Esophagus squamous epithelium (tissue), 4 donors: ENCODE measurements around the gene MCOLN1.

Source experiments
- POLR2A ChIP-seq, 4 donors: fragments of 450-650 bp; IDR thresholded peaks; one replicate each; pipeline ENCODE4 v1.6.1; 2017; ENCODE audit warnings: antibody characterized with exemption in 4 of 4, mild to moderate bottlenecking in 4 of 4, moderate library complexity in 3 of 4
- TF ChIP-seq, protein P1 (sequence below), 6 experiments: fragments of 450-650 bp in 4 of 6; fragments of 200-600 bp in 2 of 6; sonication (generic) in 2 of 6; IDR thresholded peaks; one replicate each; pipeline ENCODE4 v1.5.1; 2016 to 2019; ENCODE audit warnings: antibody characterized with exemption in 6 of 6, mild to moderate bottlenecking in 4 of 6, moderate library complexity in 4 of 6

DNA sequence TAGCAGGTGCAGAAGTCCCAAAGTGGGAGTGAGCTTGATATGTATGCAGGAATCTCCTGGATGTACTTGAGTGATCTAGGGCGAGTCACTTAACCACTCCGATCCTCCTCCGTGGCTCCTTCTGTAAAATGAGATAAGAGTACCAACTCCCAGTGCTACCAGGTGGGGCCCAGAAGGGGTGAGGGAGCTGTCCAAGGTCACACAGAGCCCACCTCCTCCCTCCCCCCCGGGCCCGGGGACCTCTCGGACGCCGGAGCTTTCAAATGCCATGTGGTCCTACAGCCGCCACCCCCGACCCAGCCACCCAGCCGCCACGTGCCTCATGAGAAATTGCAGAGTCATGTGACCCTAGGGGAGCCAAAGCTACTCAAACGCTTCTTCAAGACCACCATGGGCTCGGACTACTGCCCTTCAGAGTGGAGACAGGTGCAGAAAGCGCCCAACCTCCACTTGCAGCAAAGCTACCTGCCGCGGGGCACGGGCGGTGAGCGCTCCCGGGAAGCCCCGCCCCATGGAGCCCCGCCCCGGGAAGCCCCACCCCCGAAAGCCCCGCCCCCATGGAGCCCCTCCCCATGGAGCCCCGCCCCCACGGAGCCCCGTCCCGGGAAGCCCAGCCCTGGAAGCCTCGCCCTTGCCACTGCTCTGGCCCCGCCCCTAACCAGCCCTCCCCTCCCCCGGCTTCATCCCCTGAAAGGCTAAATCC is 16.6 kb upstream of the MCOLN1 start:
- TF ChIP-seq POLR2A (IDR thresholded peaks at IDR 0.05), result no peak
- TF ChIP-seq, protein P1, sequence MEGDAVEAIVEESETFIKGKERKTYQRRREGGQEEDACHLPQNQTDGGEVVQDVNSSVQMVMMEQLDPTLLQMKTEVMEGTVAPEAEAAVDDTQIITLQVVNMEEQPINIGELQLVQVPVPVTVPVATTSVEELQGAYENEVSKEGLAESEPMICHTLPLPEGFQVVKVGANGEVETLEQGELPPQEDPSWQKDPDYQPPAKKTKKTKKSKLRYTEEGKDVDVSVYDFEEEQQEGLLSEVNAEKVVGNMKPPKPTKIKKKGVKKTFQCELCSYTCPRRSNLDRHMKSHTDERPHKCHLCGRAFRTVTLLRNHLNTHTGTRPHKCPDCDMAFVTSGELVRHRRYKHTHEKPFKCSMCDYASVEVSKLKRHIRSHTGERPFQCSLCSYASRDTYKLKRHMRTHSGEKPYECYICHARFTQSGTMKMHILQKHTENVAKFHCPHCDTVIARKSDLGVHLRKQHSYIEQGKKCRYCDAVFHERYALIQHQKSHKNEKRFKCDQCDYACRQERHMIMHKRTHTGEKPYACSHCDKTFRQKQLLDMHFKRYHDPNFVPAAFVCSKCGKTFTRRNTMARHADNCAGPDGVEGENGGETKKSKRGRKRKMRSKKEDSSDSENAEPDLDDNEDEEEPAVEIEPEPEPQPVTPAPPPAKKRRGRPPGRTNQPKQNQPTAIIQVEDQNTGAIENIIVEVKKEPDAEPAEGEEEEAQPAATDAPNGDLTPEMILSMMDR (IDR thresholded peaks at IDR 0.05), result no peak
